ENCODE data around the gene SFR1. TPM values are rescaled to one million over a fixed set of nuclear protein-coding genes. Genes with fewer than 3 reads are reported as not detected.

SFR1 gene
- polyA plus RNA-seq, 4 donors, result 3.1 to 10.6 (median 7.4) TPM

- H3K9me3 ChIP-seq (ENCODE audit: control insufficient read depth in 2 of 2, insufficient read depth in 1 of 2, low read depth in 1 of 2, low read length in 1 of 2), result no peaks in the 10 kb centered on the region
- no peaks in the 10 kb centered on the region for H3K27me3 ChIP-seq (ENCODE audit: control insufficient read depth in 3 of 3, insufficient read depth in 3 of 3, low read length in 3 of 3)
- peaks cover 0 to 12% (median 0%) of the 10 kb centered on the region in 3 donors for H3K4me1 ChIP-seq (ENCODE audit: control insufficient read depth in 3 of 3, insufficient read depth in 2 of 3, low read depth in 1 of 3, low read length in 2 of 3)
- FAIRE-seq (no peak), DNase-seq (no peak)
- no peak overlapping the region for H3K4me3 ChIP-seq (ENCODE audit: low read depth in 1 of 3, low read length in 3 of 3)
- no peak overlapping the region for H3K27ac ChIP-seq (ENCODE audit: low read depth in 1 of 3, low read length in 2 of 3)
- WGBS, 3 donors, result 30 to 48% (median 44%) methylated on average over 1 of the region's 1 CpG
- H3K36me3 ChIP-seq (ENCODE audit: control insufficient read depth in 3 of 3, insufficient read depth in 2 of 3, low read depth in 1 of 3, low read length in 3 of 3), result no peaks in the 10 kb centered on the region
These were observed 8.5 kb upstream of the SFR1 start for GRCh38 chr10:104113376-104113956.

GRCh38 chr10:104117839-104118323 is 4.1 kb upstream of the SFR1 start:
- Histone ChIP-seq H3K9me3 (ENCODE audit: control insufficient read depth in 2 of 2, insufficient read depth in 1 of 2, low read depth in 1 of 2, low read length in 1 of 2) (no peaks in the 10 kb centered on the region), H3K27me3 (ENCODE audit: control insufficient read depth in 3 of 3, insufficient read depth in 3 of 3, low read length in 3 of 3) (no peaks in the 10 kb centered on the region), H3K27ac (ENCODE audit: low read depth in 1 of 3, low read length in 2 of 3) (peak overlapping the region; percentile 48 to 86 (median 61)), H3K4me3 (ENCODE audit: low read depth in 1 of 3, low read length in 3 of 3) (no peak overlapping the region), H3K36me3 (ENCODE audit: control insufficient read depth in 3 of 3, insufficient read depth in 2 of 3, low read depth in 1 of 3, low read length in 3 of 3) (no peaks in the 10 kb centered on the region), H3K4me1 (ENCODE audit: control insufficient read depth in 3 of 3, insufficient read depth in 2 of 3, low read depth in 1 of 3, low read length in 2 of 3) (peaks cover 0 to 11% (median 3%) of the 10 kb centered on the region in 3 donors)
- 22 to 65% (median 47%) methylated on average over 4 of the region's 4 CpGs for WGBS, 3 donors
- DNase-seq, result peak; percentile 64 to 83
- peak; percentile 71 for FAIRE-seq

DNA sequence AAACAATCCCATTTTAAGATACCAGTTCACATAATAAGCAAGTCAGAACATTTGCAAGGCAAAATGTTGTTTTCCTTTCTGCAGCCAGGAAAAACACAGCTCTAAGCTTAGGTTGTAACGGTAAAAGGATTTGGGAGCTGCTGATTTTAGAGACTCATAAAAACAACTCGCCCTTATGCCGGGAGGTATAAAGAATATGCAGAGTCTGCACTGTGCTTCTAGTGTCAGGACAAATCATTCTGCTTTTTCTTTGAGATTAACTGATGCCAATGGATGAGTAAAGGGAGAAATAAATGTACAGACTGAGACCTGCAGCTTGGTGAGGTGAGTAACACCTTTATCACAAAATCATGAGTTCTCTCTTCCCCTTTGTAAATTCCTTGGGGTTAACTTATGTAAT is 2.0 kb upstream of the SFR1 start:
- no peak for DNase-seq
- no peak for FAIRE-seq

DNA sequence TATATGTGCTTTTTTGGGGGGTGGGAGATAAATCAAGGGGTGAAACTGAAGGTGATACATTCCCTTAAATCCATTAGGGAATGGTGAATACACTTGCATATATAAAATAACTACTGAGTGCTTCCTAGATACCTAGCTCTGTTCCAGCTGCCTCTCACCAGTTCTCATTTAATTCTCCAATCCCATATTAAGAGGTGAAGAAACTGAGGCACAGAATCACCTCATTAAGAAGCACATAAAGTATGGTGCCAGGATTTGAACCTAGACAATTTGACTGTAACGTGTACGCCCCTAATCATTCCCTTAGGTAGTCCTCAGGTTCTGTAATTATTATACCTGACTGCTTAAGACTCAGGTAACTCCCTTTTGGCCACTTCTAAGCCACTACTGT is 1.5 kb upstream of the SFR1 start:
- Histone ChIP-seq H3K36me3 (ENCODE audit: control insufficient read depth in 3 of 3, insufficient read depth in 2 of 3, low read depth in 1 of 3, low read length in 3 of 3) (peaks cover 0 to 3% (median 0%) of the 10 kb centered on the region in 3 donors), H3K4me3 (ENCODE audit: low read depth in 1 of 3, low read length in 3 of 3) (peak overlapping the region; percentile 7 to 63 (median 59)), H3K27me3 (ENCODE audit: control insufficient read depth in 3 of 3, insufficient read depth in 3 of 3, low read length in 3 of 3) (no peaks in the 10 kb centered on the region), H3K4me1 (ENCODE audit: control insufficient read depth in 3 of 3, insufficient read depth in 2 of 3, low read depth in 1 of 3, low read length in 2 of 3) (peaks cover 0 to 14% (median 3%) of the 10 kb centered on the region in 3 donors), H3K27ac (ENCODE audit: low read depth in 1 of 3, low read length in 2 of 3) (peak overlapping the region; percentile 95 to 100 (median 99)), H3K9me3 (ENCODE audit: control insufficient read depth in 2 of 2, insufficient read depth in 1 of 2, low read depth in 1 of 2, low read length in 1 of 2) (no peaks in the 10 kb centered on the region)
- no peak for DNase-seq
- no peak for FAIRE-seq
- 16 to 43% (median 27%) methylated on average over 2 of the region's 2 CpGs for WGBS, 3 donors

More for the DNA sequence above, 2.0 kb upstream of the SFR1 start:
- H3K27me3 ChIP-seq (ENCODE audit: control insufficient read depth in 3 of 3, insufficient read depth in 3 of 3, low read length in 3 of 3), result no peaks in the 10 kb centered on the region
- H3K27ac ChIP-seq (ENCODE audit: low read depth in 1 of 3, low read length in 2 of 3), result peak overlapping the region in 1 of 3 donors; percentile 95
- no peaks in the 10 kb centered on the region for H3K9me3 ChIP-seq (ENCODE audit: control insufficient read depth in 2 of 2, insufficient read depth in 1 of 2, low read depth in 1 of 2, low read length in 1 of 2)
- WGBS, 3 donors, result 79 to 89% (median 84%) methylated on average over 3 of the region's 3 CpGs
- H3K36me3 ChIP-seq (ENCODE audit: control insufficient read depth in 3 of 3, insufficient read depth in 2 of 3, low read depth in 1 of 3, low read length in 3 of 3), result peaks cover 0 to 3% (median 0%) of the 10 kb centered on the region in 3 donors
- no peak overlapping the region for H3K4me3 ChIP-seq (ENCODE audit: low read depth in 1 of 3, low read length in 3 of 3)
- H3K4me1 ChIP-seq (ENCODE audit: control insufficient read depth in 3 of 3, insufficient read depth in 2 of 3, low read depth in 1 of 3, low read length in 2 of 3), result peaks cover 0 to 14% (median 3%) of the 10 kb centered on the region in 3 donors

DNA sequence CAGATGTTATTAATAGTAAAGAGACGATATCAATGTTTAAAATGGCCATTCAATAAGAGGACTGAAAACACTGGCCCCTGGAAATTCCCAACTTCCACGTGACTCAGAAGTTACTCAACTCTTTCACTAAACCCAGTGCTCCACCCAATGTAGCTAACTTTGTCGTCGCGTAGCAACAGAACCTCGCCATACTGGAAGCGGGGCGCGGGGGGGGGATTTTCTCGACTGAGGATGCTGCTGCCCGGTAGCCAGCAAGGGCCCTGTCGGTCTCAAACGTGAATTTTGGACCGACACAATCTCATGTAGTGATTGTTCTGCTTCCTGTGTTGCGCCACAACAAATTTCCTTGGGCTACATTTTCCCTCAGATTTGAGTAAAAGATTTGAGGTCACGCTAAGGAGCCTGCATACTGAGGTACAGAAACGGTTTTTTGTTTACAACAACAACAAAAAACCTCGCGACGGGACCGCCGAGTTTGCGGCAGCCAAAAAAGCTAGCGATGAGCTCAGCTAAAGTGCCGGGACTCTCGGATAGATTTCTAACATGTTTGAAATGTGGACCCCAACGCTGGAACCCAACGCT is 977 bp upstream of the SFR1 start:
- DNase-seq, result peak; percentile 93 to 95
- FAIRE-seq, result no peak
- H3K36me3 ChIP-seq (ENCODE audit: control insufficient read depth in 3 of 3, insufficient read depth in 2 of 3, low read depth in 1 of 3, low read length in 3 of 3), result peaks cover 0 to 3% (median 0%) of the 10 kb centered on the region in 3 donors
- H3K27me3 ChIP-seq (ENCODE audit: control insufficient read depth in 3 of 3, insufficient read depth in 3 of 3, low read length in 3 of 3), result no peaks in the 10 kb centered on the region
- WGBS, 3 donors, result 0 to 1% (median 0%) methylated on average over 28 of the region's 28 CpGs
- peaks cover 0 to 14% (median 3%) of the 10 kb centered on the region in 3 donors for H3K4me1 ChIP-seq (ENCODE audit: control insufficient read depth in 3 of 3, insufficient read depth in 2 of 3, low read depth in 1 of 3, low read length in 2 of 3)
- H3K4me3 ChIP-seq (ENCODE audit: low read depth in 1 of 3, low read length in 3 of 3), result peak overlapping the region; percentile 46 to 63 (median 59)
- peak overlapping the region; percentile 95 to 100 (median 99) for H3K27ac ChIP-seq (ENCODE audit: low read depth in 1 of 3, low read length in 2 of 3)
- H3K9me3 ChIP-seq (ENCODE audit: control insufficient read depth in 2 of 2, insufficient read depth in 1 of 2, low read depth in 1 of 2, low read length in 1 of 2), result no peaks in the 10 kb centered on the region

GRCh38 chr10:104122225-104123107 is 495 bp downstream of the SFR1 start:
- FAIRE-seq (no peak), DNase-seq (no peak)
- Histone ChIP-seq H3K4me3 (ENCODE audit: low read depth in 1 of 3, low read length in 3 of 3) (peak overlapping the region; percentile 63 to 79 (median 73)), H3K27ac (ENCODE audit: low read depth in 1 of 3, low read length in 2 of 3) (peak overlapping the region; percentile 78 to 87 (median 82)), H3K36me3 (ENCODE audit: control insufficient read depth in 3 of 3, insufficient read depth in 2 of 3, low read depth in 1 of 3, low read length in 3 of 3) (peaks cover 0 to 3% (median 0%) of the 10 kb centered on the region in 3 donors), H3K4me1 (ENCODE audit: control insufficient read depth in 3 of 3, insufficient read depth in 2 of 3, low read depth in 1 of 3, low read length in 2 of 3) (peaks cover 0 to 11% (median 3%) of the 10 kb centered on the region in 3 donors), H3K27me3 (ENCODE audit: control insufficient read depth in 3 of 3, insufficient read depth in 3 of 3, low read length in 3 of 3) (no peaks in the 10 kb centered on the region), H3K9me3 (ENCODE audit: control insufficient read depth in 2 of 2, insufficient read depth in 1 of 2, low read depth in 1 of 2, low read length in 1 of 2) (no peaks in the 10 kb centered on the region)
- 15 to 18% (median 16%) methylated on average over 23 of the region's 23 CpGs for WGBS, 3 donors

DNA sequence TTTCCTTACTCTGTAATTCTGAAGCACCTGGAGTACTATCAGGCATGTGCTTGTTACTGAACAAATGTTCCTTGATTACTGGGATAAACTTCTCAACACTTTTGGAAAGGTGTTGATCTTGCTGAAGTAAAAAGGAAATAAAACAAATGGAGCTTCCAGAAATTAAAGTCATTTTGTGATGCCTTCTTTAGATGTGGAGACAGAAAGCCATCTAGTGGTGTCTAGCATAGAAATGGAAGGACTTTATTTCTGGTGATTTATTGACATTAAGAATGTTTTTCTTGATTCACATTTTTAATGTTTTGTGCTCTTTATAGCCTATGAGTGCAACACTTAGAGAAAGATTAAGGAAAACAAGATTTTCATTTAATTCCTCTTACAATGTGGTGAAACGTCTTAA is 1.4 kb downstream of the SFR1 start:
- WGBS, 3 donors, result 70 to 86% (median 84%) methylated on average over 1 of the region's 1 CpG
- DNase-seq, result peak in 1 of 2 donors; percentile 11
- FAIRE-seq, result peak; percentile 87

DNA sequence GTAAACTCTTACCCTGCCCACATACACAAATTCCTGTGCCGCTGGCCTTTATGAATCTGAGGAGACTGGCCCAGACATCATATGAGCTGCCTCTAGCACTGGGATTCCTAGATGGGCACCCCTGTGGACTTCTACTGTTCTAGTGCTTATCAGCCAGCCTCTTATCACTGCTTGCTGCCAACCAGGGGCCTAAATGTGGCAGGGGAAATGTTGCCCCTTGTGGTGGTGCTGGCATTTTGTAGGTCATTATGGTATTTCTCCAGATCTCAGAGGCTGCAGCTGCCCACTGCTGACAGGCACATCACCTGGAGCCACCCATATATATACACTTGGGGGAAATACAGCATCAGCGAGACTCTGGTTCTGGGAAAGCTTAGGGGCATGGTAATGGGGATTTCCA is 5.4 kb downstream of the SFR1 start:
- Histone ChIP-seq H3K4me3 (ENCODE audit: low read depth in 1 of 3, low read length in 3 of 3) (no peak overlapping the region), H3K4me1 (ENCODE audit: control insufficient read depth in 3 of 3, insufficient read depth in 2 of 3, low read depth in 1 of 3, low read length in 2 of 3) (peaks cover 0 to 2% (median 0%) of the 10 kb centered on the region in 3 donors), H3K27me3 (ENCODE audit: control insufficient read depth in 3 of 3, insufficient read depth in 3 of 3, low read length in 3 of 3) (no peaks in the 10 kb centered on the region), H3K27ac (ENCODE audit: low read depth in 1 of 3, low read length in 2 of 3) (no peak overlapping the region), H3K9me3 (ENCODE audit: control insufficient read depth in 2 of 2, insufficient read depth in 1 of 2, low read depth in 1 of 2, low read length in 1 of 2) (no peaks in the 10 kb centered on the region), H3K36me3 (ENCODE audit: control insufficient read depth in 3 of 3, insufficient read depth in 2 of 3, low read depth in 1 of 3, low read length in 3 of 3) (peaks cover 0 to 3% (median 0%) of the 10 kb centered on the region in 3 donors)
- DNase-seq, result no peak
- WGBS, 3 donors, result 76 to 90% (median 87%) methylated on average over 2 of the region's 2 CpGs
- FAIRE-seq, result no peak

More for the DNA sequence above, 1.4 kb downstream of the SFR1 start:
- H3K4me3 ChIP-seq (ENCODE audit: low read depth in 1 of 3, low read length in 3 of 3), result no peak overlapping the region
- peaks cover 0 to 3% (median 0%) of the 10 kb centered on the region in 3 donors for H3K36me3 ChIP-seq (ENCODE audit: control insufficient read depth in 3 of 3, insufficient read depth in 2 of 3, low read depth in 1 of 3, low read length in 3 of 3)
- no peak overlapping the region for H3K27ac ChIP-seq (ENCODE audit: low read depth in 1 of 3, low read length in 2 of 3)
- no peaks in the 10 kb centered on the region for H3K9me3 ChIP-seq (ENCODE audit: control insufficient read depth in 2 of 2, insufficient read depth in 1 of 2, low read depth in 1 of 2, low read length in 1 of 2)
- peaks cover 0 to 7% (median 3%) of the 10 kb centered on the region in 3 donors for H3K4me1 ChIP-seq (ENCODE audit: control insufficient read depth in 3 of 3, insufficient read depth in 2 of 3, low read depth in 1 of 3, low read length in 2 of 3)
- H3K27me3 ChIP-seq (ENCODE audit: control insufficient read depth in 3 of 3, insufficient read depth in 3 of 3, low read length in 3 of 3), result no peaks in the 10 kb centered on the region
